ENCODE data around the gene GSKIP.

GSKIP gene

GRCh38 chr14:96362965-96363750, at the start of gene GSKIP, which contains the start of gene ATG2B:
TSS of gene GSKIP (plus strand) at chr14:96363526. CDS start at chr14:96382248, 18,722 bp downstream.
TSS of gene ATG2B (minus strand) at chr14:96363341. CDS start at chr14:96362976, 365 bp downstream.
- no peak for TF ChIP-seq CTCF (IDR thresholded peaks at IDR 0.05; ENCODE audit: extremely low read depth, missing control alignments)

GRCh38 chr14:96316087-96316486, 47.2 kb upstream of the GSKIP start:
- TF ChIP-seq CTCF (IDR thresholded peaks at IDR 0.05; ENCODE audit: extremely low read depth, missing control alignments), result no peak
- DNase-seq (ENCODE audit: low spot score), result no peak

More at GRCh38 chr14:96362965-96363750, at the start of gene GSKIP, which contains the start of gene ATG2B:
- DNase-seq (ENCODE audit: low spot score), result peak; percentile 96

GRCh38 chr14:96318836-96319235, 44.5 kb upstream of the GSKIP start:
- DNase-seq (ENCODE audit: low spot score), result no peak
- TF ChIP-seq CTCF (IDR thresholded peaks at IDR 0.05; ENCODE audit: extremely low read depth, missing control alignments), result no peak

- no peak for TF ChIP-seq CTCF (IDR thresholded peaks at IDR 0.05; ENCODE audit: extremely low read depth, missing control alignments)
- DNase-seq (ENCODE audit: low spot score), result no peak
These were observed 42.7 kb upstream of the GSKIP start for GRCh38 chr14:96320605-96321004.

- DNase-seq (ENCODE audit: low spot score), result no peak
These were observed 39.1 kb upstream of the GSKIP start for GRCh38 chr14:96324219-96324618.

GRCh38 chr14:96338551-96338950, 24.8 kb upstream of the GSKIP start:
- DNase-seq (ENCODE audit: low spot score), result no peak
- TF ChIP-seq CTCF (IDR thresholded peaks at IDR 0.05; ENCODE audit: extremely low read depth, missing control alignments), result no peak

More at GRCh38 chr14:96324219-96324618, 39.1 kb upstream of the GSKIP start:
- TF ChIP-seq CTCF (IDR thresholded peaks at IDR 0.05; ENCODE audit: extremely low read depth, missing control alignments), result no peak

GRCh38 chr14:96341323-96341722, 22.0 kb upstream of the GSKIP start:
- TF ChIP-seq CTCF (IDR thresholded peaks at IDR 0.05; ENCODE audit: extremely low read depth, missing control alignments), result no peak
- no peak for DNase-seq (ENCODE audit: low spot score)
